Stimulated activated CD8-positive, alpha-beta memory T cell treated with anti-CD3 and anti-CD28 coated beads, Interleukin-15, amount 100 ng/mL, for 4 hours (primary cell): ENCODE data around the gene SNED1.

ENCODE experiments used
- DNase-seq, 2 donors: peaks; one replicate each; pipeline ENCODE4 v3.0.0-alpha.2; 2020; ENCODE audit warnings: low read depth in 2 of 2

Gene SNED1

DNA sequence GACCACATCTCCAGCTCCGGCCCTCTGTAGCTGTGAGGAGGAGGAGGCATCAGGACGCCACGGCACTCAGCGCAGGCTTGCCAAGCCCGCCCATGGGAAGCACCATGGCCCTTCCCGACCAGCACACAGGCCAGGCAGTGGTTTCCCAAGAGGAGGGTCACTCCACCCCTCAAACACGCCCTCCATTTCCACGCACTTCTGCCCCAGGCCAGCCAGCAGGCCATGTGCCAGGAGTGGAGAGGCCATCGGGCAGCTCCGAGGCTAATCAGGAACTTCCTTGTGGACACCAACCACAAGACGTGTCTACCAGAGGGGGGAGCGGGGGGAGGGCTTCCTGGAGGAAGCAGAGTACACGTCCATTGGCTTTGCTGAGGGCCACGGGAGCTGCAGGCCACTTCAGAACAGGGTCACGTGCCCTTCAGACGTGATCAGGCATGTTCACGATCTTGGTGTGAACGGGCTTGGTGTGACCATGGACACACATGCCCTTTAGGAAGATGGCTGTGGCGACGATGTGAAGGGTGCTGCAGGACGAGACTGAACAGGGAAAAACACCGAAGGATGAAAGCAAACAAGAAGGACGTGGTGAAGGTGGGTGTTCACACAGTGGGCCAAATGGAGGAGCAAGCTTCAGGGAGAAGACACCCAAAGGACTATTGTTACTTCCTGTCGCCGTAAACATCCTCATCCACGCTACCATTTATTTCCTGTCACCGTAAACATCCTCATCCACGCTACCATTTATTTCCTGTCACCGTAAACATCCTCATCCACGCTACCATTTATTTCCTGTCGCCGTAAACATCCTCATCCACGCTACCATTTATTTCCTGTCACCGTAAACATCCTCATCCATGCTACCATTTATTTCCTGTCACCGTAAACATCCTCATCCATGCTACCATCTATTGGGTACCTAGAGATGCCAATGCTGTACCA is 110.1 kb downstream of the SNED1 start:
- DNase-seq, result no peak

DNA sequence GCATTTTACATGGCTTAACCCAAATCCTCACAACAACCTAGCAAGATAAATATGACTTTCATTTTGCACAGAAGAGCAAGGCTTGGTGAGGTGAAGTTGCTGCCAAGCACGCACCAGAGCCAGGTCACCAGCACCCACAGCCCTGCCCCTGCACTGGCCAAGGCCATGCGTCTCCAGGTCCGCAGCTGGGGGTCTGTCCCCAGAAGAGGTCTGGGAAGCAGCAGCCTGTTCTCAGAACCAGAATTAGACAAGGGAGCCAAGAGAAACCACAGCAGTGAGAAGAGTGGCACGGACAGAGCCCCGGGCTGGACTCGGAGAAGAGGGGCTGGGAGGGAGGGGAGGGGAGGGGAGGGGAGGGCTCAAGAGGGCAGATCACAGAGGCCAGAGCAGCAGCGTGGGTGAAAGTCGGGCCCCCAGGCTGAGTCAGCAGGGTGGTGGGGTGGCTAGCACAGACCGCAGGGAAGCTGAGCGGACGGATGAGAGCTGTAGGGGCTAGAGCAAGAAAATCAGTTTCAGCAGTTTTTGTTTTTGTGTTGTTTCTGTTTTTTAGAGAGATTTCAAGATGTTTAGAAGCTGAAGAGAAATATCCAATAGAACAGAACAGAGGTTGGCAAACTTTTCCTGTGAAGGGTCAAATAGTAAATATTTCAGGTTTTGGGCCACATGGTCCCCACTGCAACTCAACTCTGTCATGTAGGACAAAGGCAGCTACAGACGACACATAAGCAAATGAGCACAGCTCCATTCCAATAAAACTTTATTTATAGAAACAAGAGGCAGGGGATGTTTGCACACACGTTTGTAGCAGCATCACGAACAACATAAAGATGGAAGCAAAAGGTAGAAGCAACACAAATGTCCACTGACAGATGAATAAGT is 111.0 kb downstream of the SNED1 start:
- no peak for DNase-seq

DNA sequence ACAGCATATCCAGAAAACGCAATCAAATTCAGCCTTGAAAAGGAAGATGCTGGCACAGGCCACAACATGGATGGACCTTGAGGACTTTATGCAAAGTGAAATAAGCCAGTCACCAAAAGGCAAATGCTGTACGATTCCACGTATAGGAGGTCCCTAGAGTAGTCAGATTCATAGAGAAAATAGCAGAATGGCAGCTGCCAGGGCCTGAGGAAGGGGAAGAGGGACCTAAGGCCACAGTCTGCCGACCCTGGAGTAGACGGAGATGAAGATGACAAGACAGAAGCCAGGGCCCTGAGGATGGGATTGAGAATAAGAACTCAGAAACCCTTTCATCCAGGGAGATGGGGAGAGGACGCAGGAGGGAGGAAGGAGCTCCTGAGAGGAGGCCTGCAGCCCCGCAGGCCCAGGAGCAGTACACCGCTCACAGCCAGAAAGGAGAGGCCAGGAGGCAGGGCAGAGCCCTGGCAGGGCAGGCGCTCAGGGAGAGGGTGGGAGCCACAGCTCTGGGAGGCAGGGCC is 111.7 kb downstream of the SNED1 start:
- DNase-seq, result no peak

DNA sequence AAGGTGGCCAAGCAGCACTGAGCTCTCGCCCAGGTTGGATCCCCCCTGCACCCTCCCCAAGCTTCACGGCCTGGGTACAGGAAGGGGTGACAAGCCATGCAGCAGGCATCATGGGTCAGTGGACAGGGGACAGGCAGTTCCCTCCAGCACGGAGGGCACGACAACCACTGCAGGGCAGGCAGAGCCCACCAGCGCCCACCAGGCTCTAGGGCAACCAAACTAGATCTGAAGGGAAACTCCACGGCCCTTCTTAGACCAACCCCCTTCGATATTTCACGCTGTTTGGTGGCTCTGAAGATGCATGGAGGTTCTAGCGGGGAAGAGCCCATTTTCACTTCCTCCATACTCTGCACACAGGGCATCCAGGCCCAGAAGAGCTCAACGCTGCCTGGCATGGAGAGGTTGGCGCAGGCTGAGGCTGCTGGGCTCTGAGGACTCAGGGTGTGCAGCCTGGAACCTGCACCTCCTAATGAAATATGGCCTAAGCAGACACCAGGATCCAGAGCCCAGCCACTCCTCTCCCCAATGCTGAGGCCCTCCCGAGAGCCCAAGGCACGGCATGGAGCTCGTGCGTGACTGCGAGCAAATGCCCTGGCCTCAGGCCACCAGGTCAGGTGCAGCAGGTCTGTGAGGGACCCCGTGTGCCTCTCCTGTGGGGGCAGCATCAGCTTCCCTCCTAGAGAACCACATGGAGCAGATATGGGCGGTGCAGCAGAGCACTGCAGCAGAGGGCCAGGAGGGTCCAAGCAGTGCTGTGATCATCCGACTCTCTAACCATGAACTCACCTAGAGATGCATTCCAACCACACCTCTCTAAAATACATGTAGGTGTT is 112.4 kb downstream of the SNED1 start:
- DNase-seq, result no peak

DNA sequence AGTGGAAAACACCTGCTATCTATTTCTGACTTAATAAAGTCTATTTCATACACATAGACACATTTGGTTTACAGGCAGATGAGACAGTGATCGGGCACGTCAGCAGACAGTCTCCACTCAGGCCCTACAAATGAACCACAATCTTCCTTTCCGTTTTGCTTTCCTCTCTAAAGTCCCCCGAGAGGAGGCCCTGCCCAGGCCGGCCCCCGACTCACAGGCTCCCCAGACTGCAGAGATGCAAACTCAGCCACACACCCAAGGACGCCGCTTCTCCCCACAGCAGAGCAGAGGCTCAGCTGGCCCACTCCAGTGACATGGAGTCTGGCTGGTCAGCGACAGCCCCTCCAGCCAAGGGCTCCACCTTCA is 113.0 kb downstream of the SNED1 start:
- DNase-seq, result peak in 1 of 2 donors; percentile 13

DNA sequence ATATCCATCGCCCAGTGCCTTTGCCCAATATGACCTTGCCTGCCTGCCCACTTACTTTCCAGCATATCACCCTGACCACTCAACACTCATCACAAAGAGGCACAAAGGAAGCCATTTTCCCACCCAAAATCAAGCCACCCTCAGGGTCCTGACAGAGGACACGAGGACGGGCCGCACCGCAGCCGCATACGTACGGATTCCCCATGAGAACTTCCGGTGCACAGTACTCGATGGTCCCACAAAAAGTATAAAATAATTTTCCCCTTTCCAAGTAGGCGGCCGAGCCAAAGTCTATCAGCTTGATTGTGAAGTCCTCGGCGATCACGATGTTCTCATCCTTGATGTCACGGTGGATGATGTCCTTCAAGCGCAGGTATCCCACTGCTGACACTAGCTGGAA is 113.6 kb downstream of the SNED1 start:
- DNase-seq, result no peak

DNA sequence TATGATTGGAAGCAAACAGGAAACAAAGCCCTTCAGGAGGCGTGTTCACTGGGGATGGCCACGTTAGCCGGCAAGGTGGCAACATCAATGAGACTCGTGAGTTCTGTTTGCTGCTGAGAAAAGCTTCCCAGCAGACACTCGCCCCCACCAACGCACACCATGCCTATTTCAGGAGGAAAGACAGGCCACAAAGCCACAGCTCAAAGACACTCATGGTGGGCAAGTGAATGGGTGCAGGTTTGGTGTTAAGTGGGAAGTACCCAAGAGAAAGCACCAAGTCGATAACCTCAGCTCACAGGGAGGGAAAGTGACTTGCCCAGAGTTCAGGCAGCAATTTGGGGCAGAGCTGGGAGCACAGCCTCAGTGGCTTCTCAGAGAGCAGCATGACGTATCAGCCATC is 114.2 kb downstream of the SNED1 start:
- DNase-seq, result peak; percentile 13 to 34

DNA sequence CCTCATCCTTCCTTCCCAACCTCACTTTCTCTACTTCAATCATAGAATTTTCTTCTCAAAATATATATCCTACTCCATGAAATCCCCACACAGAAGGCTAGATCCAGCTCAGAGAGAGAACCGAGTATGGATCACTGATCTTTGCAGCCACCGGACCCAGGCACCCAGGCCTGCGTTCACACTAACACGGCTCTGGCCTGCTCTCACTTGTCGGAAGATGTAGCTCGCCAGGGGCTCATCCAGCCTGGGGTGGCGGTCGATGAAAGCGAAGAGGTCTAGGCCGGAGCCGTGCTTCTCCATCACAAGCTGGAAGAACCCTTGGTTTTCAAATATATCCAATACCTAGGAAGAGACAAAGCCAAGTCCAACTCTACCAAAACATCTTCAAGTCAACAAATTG is 116.4 kb downstream of the SNED1 start:
- DNase-seq, result no peak

DNA sequence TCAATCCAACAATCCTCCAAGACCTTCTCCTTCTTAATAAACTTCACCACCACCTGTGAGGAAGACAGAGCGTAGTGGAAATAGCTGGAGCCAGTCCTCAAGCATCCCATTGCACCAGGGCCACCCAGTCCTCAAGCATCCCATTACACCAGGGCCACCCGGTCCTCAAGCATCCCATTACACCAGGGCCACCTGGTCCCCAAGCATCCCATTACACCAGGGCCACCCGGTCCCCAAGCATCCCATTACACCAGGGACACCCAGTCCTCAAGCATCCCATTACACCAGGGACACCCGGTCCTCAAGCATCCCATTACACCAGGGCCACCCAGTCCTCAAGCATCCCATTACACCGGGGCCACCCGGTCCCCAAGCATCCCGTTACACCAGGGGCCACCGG is 116.9 kb downstream of the SNED1 start:
- no peak for DNase-seq

DNA sequence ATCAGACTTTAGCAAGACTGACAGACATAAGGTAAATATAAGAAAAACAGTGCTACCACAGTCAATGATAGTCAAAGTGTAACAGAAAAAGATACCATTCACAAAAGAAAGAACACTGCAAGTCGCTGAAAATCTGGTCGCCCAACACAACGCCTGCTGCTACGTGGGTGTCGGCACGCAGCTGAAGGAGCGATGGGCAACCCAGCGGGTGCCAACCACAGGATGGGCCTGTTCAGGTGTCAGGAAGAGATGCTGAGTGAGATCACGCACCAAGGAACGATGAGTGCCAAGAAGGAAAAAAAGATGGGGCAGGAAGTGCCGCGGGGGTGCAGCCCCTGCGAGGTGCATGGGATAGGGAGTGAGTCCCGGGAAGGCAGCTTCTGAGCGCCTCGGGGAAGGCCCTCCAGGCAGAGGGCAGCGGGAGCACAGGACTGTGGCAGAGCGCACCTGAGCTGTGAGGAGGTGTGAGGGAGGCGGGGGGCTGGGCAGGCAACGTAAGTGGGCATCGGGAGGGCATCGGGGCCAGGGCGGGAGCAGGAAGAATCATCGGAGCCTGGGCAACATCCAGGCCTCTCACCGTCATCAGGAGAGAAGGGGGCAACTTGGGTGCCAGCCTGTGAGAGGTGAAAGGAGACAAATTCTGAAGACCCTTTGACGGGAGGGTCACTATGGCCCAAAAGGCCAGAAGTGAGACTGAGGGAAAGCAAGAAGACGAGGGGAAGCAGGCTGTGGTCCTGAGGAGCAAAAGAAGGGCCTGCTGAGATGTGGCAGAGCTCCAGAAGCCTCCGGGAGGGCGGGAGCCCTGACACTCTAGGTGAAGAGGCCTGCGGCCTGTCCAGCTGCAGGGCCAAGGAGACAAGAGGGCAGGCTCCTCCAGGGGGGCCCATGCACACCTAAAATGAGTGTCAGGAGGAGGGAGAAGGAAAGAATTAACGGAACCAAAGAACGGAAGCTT is 118.5 kb downstream of the SNED1 start:
- DNase-seq, result no peak

DNA sequence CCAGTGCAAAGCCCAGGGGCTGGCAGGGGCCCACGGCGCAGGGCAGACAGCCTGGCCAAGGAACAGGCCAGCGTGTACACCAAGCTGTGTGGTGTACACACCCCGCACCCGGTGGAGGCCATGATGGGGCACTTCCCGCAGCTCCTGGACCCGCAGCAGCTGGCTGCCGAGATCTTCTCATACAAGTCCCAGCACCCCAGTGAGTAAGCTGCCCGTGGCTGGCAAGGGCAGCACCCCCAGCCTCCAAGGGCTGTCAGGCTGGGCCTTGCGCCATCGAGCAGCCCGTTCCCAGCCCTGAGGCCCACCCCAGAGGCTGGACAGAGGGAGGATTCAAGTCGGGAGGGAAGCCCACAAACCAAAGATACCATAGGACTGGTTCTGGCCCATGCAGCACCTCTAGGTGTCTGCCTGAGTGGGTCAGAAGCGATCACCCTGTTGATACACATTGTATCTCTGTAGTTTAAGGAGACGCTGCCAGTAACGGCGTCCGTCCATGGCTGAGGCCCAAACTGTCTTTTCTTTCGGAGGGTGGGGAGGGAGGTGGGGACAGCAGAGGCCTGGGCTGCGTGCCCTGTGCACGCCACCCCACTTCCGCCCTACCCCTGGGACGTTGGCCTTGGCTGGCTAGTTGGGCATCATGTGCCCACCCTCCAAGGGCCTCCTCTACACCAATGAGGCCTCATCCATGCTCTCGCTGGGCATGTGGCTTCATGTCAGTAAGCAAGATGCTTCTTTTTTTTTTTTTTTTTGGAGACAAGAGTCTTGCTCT is 120.5 kb downstream of the SNED1 start:
- no peak for DNase-seq

DNA sequence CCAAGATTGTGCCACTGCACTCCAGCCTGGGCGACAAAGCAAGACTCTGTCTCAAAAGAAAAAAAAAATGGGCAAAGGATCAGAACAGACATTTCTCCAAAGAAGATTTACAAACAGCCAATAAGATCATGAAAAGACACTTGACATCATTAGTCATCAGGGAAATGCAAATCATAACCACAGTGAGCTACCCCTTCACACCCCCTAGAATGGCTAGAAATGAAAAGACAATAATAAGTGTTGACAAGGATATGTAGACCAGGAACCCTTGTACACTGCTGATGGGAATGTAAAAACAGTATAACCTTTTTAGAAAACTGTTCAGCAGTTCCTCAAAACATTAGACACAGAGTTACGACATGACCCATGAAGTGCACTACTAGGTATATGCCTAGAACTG is 122.0 kb downstream of the SNED1 start:
- no peak for DNase-seq

DNA sequence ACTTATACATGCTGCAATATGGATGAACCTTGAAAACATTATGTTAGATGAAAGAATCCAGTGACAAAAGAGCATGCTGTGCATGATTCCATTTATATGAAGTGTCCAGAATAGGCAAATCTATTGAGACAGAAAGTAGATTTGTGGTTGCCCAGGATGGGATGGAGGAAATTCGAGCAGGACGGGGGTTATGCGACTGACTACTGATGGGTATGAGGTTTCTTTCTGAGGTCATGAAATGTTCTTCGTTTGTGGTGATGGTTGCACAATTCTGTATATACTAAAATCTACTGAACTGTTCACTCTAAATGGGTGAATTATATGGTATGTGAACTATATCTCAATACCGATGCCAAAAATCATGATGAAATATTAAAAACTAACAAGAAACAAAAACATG is 122.6 kb downstream of the SNED1 start:
- DNase-seq, result no peak

DNA sequence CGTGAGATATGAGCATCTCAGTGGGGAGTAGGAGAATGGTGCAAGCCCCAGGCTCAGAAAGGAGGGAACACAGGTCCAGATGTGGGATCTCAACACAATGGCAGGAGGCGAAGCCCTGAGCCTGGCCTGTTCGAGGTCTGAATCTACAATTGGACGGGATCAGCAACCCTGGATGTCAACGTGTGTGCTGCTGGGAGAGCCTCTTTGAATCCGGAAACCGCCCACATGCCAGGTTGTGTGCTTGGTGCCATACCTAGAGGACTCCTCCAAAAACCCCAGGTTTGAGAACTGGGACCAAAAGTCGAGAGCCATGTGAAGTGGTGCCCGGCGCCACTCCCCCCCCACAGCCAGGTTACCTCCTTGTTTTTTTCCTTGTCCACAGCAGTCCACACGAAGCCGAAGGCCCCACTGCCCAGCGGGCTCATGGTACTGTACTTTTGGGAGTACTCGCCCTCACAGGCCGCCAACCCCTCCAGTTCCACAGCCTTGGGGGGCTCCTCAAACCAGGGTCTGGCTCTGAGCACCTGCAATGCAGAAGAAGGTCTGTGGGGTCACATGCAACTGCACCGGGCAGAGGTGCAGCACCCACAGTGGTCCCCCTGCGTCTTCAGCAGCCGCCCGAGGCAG is 124.1 kb downstream of the SNED1 start:
- no peak for DNase-seq

DNA sequence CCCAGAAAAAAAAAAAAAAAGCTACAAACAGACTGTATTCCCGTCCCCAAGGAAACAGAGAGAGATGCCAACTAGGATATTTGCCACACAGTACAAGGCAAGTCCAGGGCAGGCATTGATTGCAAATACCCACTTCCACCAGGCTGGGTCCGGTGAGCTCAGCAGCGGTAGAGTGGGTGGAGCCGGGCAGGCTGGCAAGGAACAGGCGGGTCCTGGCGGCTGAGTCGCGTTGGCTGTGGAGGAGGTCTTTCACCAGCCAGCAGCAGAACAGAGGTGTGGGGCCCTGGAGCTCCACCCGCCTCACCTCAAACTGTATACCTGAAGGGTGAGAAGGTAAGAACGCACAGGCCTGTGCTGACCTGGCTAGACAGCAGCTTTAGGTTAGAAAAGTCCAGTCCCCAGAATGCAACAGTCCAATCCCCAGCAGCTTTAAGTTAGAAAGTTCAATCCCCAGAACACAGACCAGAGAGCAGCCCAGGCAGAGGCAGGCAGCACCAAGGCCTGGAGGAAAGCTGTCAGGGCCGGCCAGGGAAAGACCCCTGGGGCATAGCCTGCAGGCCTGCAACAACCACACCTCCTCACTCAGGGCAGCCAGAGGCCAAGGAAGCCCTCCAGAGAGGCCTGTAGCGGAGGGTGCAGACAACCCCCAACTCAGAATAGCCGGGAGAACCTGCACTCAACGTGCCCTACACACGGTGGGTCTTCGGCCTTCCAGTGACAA is 125.6 kb downstream of the SNED1 start:
- DNase-seq, result no peak

DNA sequence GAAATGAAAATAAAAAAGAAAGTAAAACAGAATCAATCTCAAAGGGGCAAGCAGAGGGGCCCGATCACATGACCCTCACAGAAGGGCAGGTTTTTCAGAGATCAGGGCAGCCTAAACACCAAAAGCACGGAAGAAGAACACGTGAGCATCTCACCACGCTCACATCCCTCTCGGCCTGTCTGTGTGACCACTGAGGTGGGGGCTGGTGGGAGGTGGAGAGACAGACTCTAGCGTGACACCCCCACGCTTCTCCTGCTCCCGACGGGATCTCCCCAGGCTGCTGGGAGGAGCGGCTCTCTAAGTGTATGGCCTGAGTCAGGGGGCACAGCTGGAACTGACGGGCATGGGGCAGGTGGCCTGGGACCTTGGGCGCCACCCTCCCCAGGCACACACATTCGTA is 127.2 kb downstream of the SNED1 start:
- no peak for DNase-seq

DNA sequence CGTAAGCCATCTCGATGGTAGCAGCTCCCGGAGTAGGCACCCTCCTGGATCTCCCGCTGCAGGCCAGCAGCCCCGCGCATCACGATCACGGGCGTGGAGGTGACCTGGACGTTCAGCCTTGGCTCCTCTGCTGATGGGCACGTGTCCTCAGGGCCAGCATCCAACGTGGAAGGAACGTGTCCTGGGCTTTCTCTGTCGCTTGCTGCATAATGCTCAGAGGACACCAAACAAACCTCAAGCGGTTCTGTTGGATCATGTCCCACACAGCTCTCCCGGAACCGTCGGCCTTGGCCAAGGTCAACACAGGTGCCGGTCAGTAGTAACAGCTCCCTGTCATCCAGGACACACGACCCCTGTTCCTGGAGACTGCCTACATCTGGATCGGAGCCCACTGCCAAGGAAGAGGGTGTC is 127.8 kb downstream of the SNED1 start:
- no peak for DNase-seq

DNA sequence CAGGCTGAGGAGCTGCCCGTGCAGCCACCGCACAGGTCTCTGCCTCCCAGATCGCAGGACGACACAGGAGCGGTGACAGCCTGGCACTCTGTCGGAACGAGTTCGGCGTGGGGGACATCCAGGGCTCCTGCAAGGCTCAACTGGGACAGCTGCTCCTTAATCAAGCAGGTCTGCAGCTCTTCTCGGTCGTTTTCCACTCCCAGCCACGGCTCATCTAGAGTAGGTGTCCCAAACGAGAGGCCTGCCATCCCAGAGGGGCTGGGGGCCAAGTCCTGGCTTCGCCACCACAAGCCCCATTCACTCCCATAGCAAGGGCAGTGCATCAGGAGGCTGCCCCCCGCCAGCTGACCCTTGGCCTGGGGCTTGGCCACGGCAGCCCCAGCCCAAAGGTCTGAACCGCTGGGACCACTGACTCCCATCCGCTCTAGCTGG is 128.4 kb downstream of the SNED1 start:
- no peak for DNase-seq

DNA sequence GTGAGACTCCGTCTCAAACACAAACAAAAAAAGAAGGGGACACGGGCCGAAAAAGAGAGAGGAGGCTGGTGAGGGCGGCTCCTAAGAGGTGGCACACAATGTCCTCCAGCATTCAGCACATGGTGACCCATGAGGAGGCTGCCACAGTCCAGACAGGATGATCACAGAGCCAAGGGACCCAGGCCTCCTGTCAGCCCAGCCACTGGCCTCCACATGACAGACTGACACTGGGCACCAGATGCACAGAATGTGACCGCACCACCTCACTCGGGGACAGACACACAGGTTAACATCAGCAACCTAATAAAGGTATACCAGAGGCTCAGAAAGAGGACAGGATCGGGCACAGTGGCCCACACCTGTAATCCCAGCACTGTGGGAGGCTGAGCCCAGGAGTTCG is 129.8 kb downstream of the SNED1 start:
- DNase-seq, result no peak
